ENCODE data around the gene AK8. TPM values are rescaled to one million over a fixed set of nuclear protein-coding genes. Genes with fewer than 3 reads are reported as not detected.

Gene AK8
- total RNA-seq, 1 experiment from 2014 or later, result 2.5 TPM

GRCh38 chr9:132826131-132826530, 52.0 kb downstream of the AK8 start:
- Histone ChIP-seq H3K9ac (ENCODE audit: low read length) (no peak overlapping the region), H3K9me3 (ENCODE audit: control insufficient read depth in 1 of 2, insufficient read depth in 1 of 2, low read depth in 1 of 2, low read length in 2 of 2) (no peaks in the 10 kb centered on the region), H3K4me3 (replicated peaks in 1 of 2; ENCODE audit: low read depth in 1 of 2, low read length in 2 of 2) (no peak overlapping the region), H3K27ac (ENCODE audit: low read depth, low read length) (no peak overlapping the region), H3K9me2 (ENCODE audit: insufficient read depth) (no peaks in the 10 kb centered on the region), H3K79me2 (ENCODE audit: insufficient read depth, low read length) (no peaks in the 10 kb centered on the region), H2AFZ (ENCODE audit: low read depth, low read length, poor library complexity, severe bottlenecking) (no peak overlapping the region), H3K4me1 (ENCODE audit: control insufficient read depth in 1 of 2, insufficient read depth in 2 of 2, low read length in 2 of 2) (no peaks in the 10 kb centered on the region), H3K27me3 (ENCODE audit: insufficient read depth, low read length) (no peaks in the 10 kb centered on the region; the same call in 1 of the 2 replicates), H4K20me1 (ENCODE audit: insufficient read depth) (no peaks in the 10 kb centered on the region), H3K4me2 (ENCODE audit: low read length) (no peak overlapping the region), H3K36me3 (ENCODE audit: control insufficient read depth in 1 of 2, insufficient read depth in 2 of 2, low read length in 2 of 2) (no peaks in the 10 kb centered on the region)
- DNase-seq (ENCODE audit: low read depth, low spot score) (no peak), ATAC-seq (no peak)
- BruUV-seq (replicated peaks), result no TSS peak
- ChIA-PET CTCF (no interaction called here), POLR2A (no interaction called here), RAD21 (ENCODE audit: low non-redundant PET in 1 of 2, low total read pairs in 2 of 2, uncharacterized antibody in 2 of 2, unreplicated experiment in 2 of 2) (no interaction called here)
- TF ChIP-seq EGR1 (IDR thresholded peaks at IDR 0.05; ENCODE audit: low read depth) (no peak), POLR2AphosphoS5 (IDR thresholded peaks at IDR 0.05; ENCODE audit: low read depth, low read length) (no peak), EZH2phosphoT487 (IDR thresholded peaks at IDR 0.05; ENCODE audit: borderline replicate concordance) (no peak)
- intact Hi-C loops (cut with micrococcal nuclease), result no loop called here

- ATAC-seq, result no peak
- Histone ChIP-seq H3K27me3 (ENCODE audit: insufficient read depth, low read length) (peaks cover 3% of the 10 kb centered on the region), H3K27ac (ENCODE audit: low read depth, low read length) (no peak overlapping the region), H3K4me3 (replicated peaks in 1 of 2; ENCODE audit: low read depth in 1 of 2, low read length in 2 of 2) (no peak overlapping the region), H3K4me2 (ENCODE audit: low read length) (no peak overlapping the region), H2AFZ (ENCODE audit: low read depth, low read length, poor library complexity, severe bottlenecking) (no peak overlapping the region), H3K9me3 (ENCODE audit: control insufficient read depth in 1 of 2, insufficient read depth in 1 of 2, low read depth in 1 of 2, low read length in 2 of 2) (no peaks in the 10 kb centered on the region), H3K36me3 (ENCODE audit: control insufficient read depth in 1 of 2, insufficient read depth in 2 of 2, low read length in 2 of 2) (no peaks in the 10 kb centered on the region), H3K4me1 (ENCODE audit: control insufficient read depth in 1 of 2, insufficient read depth in 2 of 2, low read length in 2 of 2) (no peaks in the 10 kb centered on the region), H3K9me2 (ENCODE audit: insufficient read depth) (no peaks in the 10 kb centered on the region), H3K9ac (ENCODE audit: low read length) (no peak overlapping the region), H4K20me1 (ENCODE audit: insufficient read depth) (no peaks in the 10 kb centered on the region), H3K79me2 (ENCODE audit: insufficient read depth, low read length) (no peaks in the 10 kb centered on the region)
- intact Hi-C loops (cut with micrococcal nuclease), result no loop called here
- ChIA-PET CTCF (no interaction called here), RAD21 (ENCODE audit: low non-redundant PET in 1 of 2, low total read pairs in 2 of 2, uncharacterized antibody in 2 of 2, unreplicated experiment in 2 of 2) (no interaction called here), POLR2A (no interaction called here)
- BruUV-seq (replicated peaks), result no TSS peak
- no peak for DNase-seq (ENCODE audit: low read depth, low spot score)
- TF ChIP-seq SIN3A (IDR thresholded peaks at IDR 0.05; ENCODE audit: low read depth) (no peak), REST (IDR thresholded peaks at IDR 0.05; ENCODE audit: low read depth) (no peak), EZH2phosphoT487 (IDR thresholded peaks at IDR 0.05; ENCODE audit: borderline replicate concordance) (no peak), ZFX (IDR thresholded peaks at IDR 0.05) (no peak), ZNF274 (IDR thresholded peaks at IDR 0.05; ENCODE audit: low read depth, low read length) (no peak), MAX (IDR thresholded peaks at IDR 0.05) (no peak), ELF1 (IDR thresholded peaks at IDR 0.05; ENCODE audit: borderline replicate concordance, low read depth) (no peak), ZBTB33 (IDR thresholded peaks at IDR 0.05; ENCODE audit: extremely low read depth, insufficient replicate concordance, low read length) (no peak), YY1 (IDR thresholded peaks at IDR 0.05; ENCODE audit: extremely low read depth, insufficient replicate concordance, low read depth, low read length) (no peak), POLR2A (IDR thresholded peaks at IDR 0.05; ENCODE audit: borderline replicate concordance, extremely low read depth, insufficient read depth, insufficient read length) (no peak), RAD21 (IDR thresholded peaks at IDR 0.05; ENCODE audit: low read depth) (no peak), EZH2 (IDR thresholded peaks at IDR 0.05) (no peak)
Observed at GRCh38 chr9:132825430-132825829, 52.7 kb downstream of the AK8 start.
